Liver (tissue), 3 donors: ENCODE measurements around the gene NOX4.

ENCODE experiments used
- EGR1 ChIP-seq, 2 donors: IDR thresholded peaks; 2 replicates each; pipeline ENCODE4 v1.6.1; 2016 to 2018; ENCODE audit warnings: antibody characterized with exemption in 2 of 2, low read depth in 2 of 2
- JUND ChIP-seq, 2 donors: IDR thresholded peaks; 2 replicates each; pipeline ENCODE4 v1.6.1; 2016; ENCODE audit warnings: antibody characterized with exemption in 2 of 2
- TF ChIP-seq, protein P1 (sequence below): fragments of 150-350 bp; IDR thresholded peaks from 2 replicates; pipeline ENCODE4 v1.5.1; 2017; ENCODE audit warnings: improper control_type of control experiment, low read depth, low read length; ENCODE audit not compliant: missing input control
- TF ChIP-seq, protein P2 (sequence below): IDR thresholded peaks from 2 replicates; pipeline ENCODE4 v1.6.1; 2016; ENCODE audit warnings: antibody characterized with exemption, mild to moderate bottlenecking
- donor health status: healthy.
- donor health status: healthy.

DNA sequence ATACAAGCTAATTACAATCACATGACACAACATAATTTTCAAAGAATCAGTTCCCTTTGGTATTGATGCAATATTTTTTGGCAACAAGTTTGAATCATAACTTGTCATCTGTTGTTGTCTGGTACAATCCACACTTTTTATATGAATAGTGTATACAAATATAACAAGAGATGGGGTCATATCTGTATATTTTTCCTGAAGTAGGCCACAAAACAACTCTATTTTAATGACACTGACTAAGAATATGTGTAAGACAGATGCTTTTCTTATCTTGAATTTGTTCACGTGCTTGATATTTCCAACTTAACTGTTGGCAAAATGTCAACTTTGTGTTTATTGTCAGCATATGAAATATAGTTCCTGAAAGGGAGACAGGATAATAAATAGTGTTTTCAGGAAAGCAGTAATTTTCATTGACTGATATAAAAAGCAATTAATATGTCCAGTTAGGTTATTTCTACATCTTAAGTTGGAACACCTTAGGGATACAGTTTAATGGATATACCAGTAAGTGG is 27.9 kb downstream of the NOX4 start:
- no peak for TF ChIP-seq EGR1 (IDR thresholded peaks at IDR 0.05; ENCODE audit: low read depth in 2 of 2)
- TF ChIP-seq, protein P1, sequence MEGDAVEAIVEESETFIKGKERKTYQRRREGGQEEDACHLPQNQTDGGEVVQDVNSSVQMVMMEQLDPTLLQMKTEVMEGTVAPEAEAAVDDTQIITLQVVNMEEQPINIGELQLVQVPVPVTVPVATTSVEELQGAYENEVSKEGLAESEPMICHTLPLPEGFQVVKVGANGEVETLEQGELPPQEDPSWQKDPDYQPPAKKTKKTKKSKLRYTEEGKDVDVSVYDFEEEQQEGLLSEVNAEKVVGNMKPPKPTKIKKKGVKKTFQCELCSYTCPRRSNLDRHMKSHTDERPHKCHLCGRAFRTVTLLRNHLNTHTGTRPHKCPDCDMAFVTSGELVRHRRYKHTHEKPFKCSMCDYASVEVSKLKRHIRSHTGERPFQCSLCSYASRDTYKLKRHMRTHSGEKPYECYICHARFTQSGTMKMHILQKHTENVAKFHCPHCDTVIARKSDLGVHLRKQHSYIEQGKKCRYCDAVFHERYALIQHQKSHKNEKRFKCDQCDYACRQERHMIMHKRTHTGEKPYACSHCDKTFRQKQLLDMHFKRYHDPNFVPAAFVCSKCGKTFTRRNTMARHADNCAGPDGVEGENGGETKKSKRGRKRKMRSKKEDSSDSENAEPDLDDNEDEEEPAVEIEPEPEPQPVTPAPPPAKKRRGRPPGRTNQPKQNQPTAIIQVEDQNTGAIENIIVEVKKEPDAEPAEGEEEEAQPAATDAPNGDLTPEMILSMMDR = no peak
- TF ChIP-seq, protein P2, sequence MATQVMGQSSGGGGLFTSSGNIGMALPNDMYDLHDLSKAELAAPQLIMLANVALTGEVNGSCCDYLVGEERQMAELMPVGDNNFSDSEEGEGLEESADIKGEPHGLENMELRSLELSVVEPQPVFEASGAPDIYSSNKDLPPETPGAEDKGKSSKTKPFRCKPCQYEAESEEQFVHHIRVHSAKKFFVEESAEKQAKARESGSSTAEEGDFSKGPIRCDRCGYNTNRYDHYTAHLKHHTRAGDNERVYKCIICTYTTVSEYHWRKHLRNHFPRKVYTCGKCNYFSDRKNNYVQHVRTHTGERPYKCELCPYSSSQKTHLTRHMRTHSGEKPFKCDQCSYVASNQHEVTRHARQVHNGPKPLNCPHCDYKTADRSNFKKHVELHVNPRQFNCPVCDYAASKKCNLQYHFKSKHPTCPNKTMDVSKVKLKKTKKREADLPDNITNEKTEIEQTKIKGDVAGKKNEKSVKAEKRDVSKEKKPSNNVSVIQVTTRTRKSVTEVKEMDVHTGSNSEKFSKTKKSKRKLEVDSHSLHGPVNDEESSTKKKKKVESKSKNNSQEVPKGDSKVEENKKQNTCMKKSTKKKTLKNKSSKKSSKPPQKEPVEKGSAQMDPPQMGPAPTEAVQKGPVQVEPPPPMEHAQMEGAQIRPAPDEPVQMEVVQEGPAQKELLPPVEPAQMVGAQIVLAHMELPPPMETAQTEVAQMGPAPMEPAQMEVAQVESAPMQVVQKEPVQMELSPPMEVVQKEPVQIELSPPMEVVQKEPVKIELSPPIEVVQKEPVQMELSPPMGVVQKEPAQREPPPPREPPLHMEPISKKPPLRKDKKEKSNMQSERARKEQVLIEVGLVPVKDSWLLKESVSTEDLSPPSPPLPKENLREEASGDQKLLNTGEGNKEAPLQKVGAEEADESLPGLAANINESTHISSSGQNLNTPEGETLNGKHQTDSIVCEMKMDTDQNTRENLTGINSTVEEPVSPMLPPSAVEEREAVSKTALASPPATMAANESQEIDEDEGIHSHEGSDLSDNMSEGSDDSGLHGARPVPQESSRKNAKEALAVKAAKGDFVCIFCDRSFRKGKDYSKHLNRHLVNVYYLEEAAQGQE = no peak
- TF ChIP-seq JUND (IDR thresholded peaks at IDR 0.05) = no peak
